Astrocyte (in vitro differentiated cells and primary cell): ENCODE data around the gene NAA50.

ENCODE experiments used
- EZH2 ChIP-seq: IDR thresholded peaks from 2 replicates; pipeline ENCODE4 v1.6.1; 2012; ENCODE audit warnings: mild to moderate bottlenecking, low read length, inconsistent platforms; ENCODE audit not compliant: insufficient read depth
- TF ChIP-seq, protein P1 (sequence below): IDR thresholded peaks from 2 replicates; pipeline ENCODE4 v1.5.1; 2011; ENCODE audit warnings: low read depth, mild to moderate bottlenecking, inconsistent platforms, low read length, moderate library complexity; ENCODE audit not compliant: insufficient read depth

- TF ChIP-seq, protein P1, sequence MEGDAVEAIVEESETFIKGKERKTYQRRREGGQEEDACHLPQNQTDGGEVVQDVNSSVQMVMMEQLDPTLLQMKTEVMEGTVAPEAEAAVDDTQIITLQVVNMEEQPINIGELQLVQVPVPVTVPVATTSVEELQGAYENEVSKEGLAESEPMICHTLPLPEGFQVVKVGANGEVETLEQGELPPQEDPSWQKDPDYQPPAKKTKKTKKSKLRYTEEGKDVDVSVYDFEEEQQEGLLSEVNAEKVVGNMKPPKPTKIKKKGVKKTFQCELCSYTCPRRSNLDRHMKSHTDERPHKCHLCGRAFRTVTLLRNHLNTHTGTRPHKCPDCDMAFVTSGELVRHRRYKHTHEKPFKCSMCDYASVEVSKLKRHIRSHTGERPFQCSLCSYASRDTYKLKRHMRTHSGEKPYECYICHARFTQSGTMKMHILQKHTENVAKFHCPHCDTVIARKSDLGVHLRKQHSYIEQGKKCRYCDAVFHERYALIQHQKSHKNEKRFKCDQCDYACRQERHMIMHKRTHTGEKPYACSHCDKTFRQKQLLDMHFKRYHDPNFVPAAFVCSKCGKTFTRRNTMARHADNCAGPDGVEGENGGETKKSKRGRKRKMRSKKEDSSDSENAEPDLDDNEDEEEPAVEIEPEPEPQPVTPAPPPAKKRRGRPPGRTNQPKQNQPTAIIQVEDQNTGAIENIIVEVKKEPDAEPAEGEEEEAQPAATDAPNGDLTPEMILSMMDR: no peak
- TF ChIP-seq EZH2: no peak
These were observed 50.0 kb downstream of the NAA50 start, which contains the start of gene USF3 for GRCh38 chr3:113695786-113696645.
